Natural killer cell (primary cell): Measurements from ENCODE around the gene MAP3K9. TPM values are rescaled to one million over a fixed set of nuclear protein-coding genes. Genes with fewer than 3 reads are reported as not detected.
"Not testable (repeated sequence)": the region's sequence is repeated elsewhere in the genome, so short reads cannot be mapped to it uniquely, and the experiment has no call there.

ENCODE experiments used
- ATAC-seq, 3 donors: fragments of 150-1000 bp in 2 of 3; fragments of 200-7000 bp in 1 of 3; cut with Tn5 transposase; 1 replicate in 1 of 3; 2 replicates in 2 of 3; pipeline ENCODE4 v1.10.0; 2021; ENCODE audit warnings: mild to moderate bottlenecking in 2 of 3, moderate library complexity in 2 of 3
- DNase-seq, 2 donors: peaks; one replicate each; pipeline versions ENCODE4 v3.0.0 to v3.0.0-alpha.2; 2013 to 2021; ENCODE audit warnings: mixed read lengths in 1 of 2
- H3K27ac ChIP-seq: one replicate; pipeline ENCODE4 v1.5.1; 2013; ENCODE audit warnings: mild to moderate bottlenecking, low read length
- H3K27me3 ChIP-seq: one replicate; pipeline ENCODE4 v1.6.1; 2013; ENCODE audit warnings: low read length; ENCODE audit not compliant: control insufficient read depth, insufficient read depth
- H3K36me3 ChIP-seq: one replicate; pipeline ENCODE4 v1.6.1; 2013; ENCODE audit warnings: low read length; ENCODE audit not compliant: control insufficient read depth, insufficient read depth
- H3K4me1 ChIP-seq: one replicate; pipeline ENCODE4 v1.6.1; 2013; ENCODE audit warnings: low read length; ENCODE audit not compliant: control insufficient read depth, insufficient read depth
- H3K4me3 ChIP-seq: one replicate; pipeline ENCODE4 v1.5.1; 2013; ENCODE audit warnings: low read length
- H3K9me3 ChIP-seq: one replicate; pipeline ENCODE4 v1.6.1; 2013; ENCODE audit warnings: low read length; ENCODE audit not compliant: control insufficient read depth, insufficient read depth
- H3K27ac Mint-ChIP-seq, 2 donors: one replicate each; pipeline ENCODE4 v1.8.0; 2022; ENCODE audit warnings: mild to moderate bottlenecking in 2 of 2, mixed read lengths in 2 of 2, moderate library complexity in 1 of 2
- H3K27me3 Mint-ChIP-seq, 2 donors: one replicate each; pipeline ENCODE4 v1.8.0; 2022; ENCODE audit warnings: low read depth in 2 of 2, mixed read lengths in 2 of 2
- H3K36me3 Mint-ChIP-seq: one replicate; pipeline ENCODE4 v1.8.0; 2022; ENCODE audit warnings: mixed read lengths
- H3K4me1 Mint-ChIP-seq, 2 donors: one replicate each; pipeline ENCODE4 v1.8.0; 2022; ENCODE audit warnings: mixed read lengths in 2 of 2
- H3K4me3 Mint-ChIP-seq: one replicate; pipeline ENCODE4 v1.8.0; 2022; ENCODE audit warnings: mild to moderate bottlenecking, moderate library complexity, mixed read lengths
- H3K9me3 Mint-ChIP-seq, 2 donors: one replicate each; pipeline ENCODE4 v1.8.0; 2022; ENCODE audit warnings: mixed read lengths in 2 of 2
- WGBS: methylation state at CpG from one replicate; pipeline ENCODE4 v1.1.7; 2013; ENCODE audit warnings: missing lambda C conversion rate; ENCODE audit not compliant: insufficient coverage; 5-methylcytosine and 5-hydroxymethylcytosine counted together
- intact Hi-C: fragments of 100-400 bp; cut with micrococcal nuclease; formaldehyde crosslinking; loops from one replicate; pipeline ENCODE4 v1.14.2; 2022
- total RNA-seq, 4 donors: library from RNA; stranded (reverse); fragments of 120-200 nt in 1 of 4; gene quantifications; one replicate each; pipeline versions ENCODE4 v1.2.3 to v1.2.4, GENCODE V29; 2013 to 2022
- TF ChIP-seq, protein P1 (sequence below): fragments of 200-600 bp; IDR thresholded peaks from one replicate; pipeline ENCODE4 v1.8.0; 2022; ENCODE audit warnings: antibody characterized with exemption

MAP3K9 gene
- total RNA-seq, 3 donors from 2014 or later (not counting 1 experiment from before 2014, with no cell fraction given) = 3.6 to 7.9 (median 3.8) TPM

DNA sequence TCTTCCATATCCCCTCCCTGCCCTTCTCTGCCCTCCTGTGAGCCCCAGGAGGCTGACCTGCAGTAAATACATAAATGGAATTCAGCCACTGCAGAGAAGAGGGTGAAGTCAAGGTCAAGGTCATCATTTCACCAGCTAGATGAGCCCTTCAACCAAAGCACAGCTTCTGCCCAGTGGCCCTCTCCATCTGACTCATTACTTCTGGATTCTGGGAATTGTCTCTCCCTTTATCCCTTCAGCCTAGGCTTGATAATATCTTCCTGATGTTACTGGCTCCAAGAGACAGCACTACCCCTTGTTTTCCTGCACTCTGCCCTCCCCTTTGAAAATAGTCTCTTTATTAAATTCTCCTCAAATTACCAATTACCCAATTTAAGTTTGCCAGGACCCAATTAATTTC is 103.1 kb downstream of the MAP3K9 start:
- TF ChIP-seq, protein P1, sequence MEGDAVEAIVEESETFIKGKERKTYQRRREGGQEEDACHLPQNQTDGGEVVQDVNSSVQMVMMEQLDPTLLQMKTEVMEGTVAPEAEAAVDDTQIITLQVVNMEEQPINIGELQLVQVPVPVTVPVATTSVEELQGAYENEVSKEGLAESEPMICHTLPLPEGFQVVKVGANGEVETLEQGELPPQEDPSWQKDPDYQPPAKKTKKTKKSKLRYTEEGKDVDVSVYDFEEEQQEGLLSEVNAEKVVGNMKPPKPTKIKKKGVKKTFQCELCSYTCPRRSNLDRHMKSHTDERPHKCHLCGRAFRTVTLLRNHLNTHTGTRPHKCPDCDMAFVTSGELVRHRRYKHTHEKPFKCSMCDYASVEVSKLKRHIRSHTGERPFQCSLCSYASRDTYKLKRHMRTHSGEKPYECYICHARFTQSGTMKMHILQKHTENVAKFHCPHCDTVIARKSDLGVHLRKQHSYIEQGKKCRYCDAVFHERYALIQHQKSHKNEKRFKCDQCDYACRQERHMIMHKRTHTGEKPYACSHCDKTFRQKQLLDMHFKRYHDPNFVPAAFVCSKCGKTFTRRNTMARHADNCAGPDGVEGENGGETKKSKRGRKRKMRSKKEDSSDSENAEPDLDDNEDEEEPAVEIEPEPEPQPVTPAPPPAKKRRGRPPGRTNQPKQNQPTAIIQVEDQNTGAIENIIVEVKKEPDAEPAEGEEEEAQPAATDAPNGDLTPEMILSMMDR = no peak
- Mint-ChIP-seq H3K4me3 (no peak overlapping the region), H3K9me3 (no peaks in the 10 kb centered on the region), H3K27ac (no peak overlapping the region), H3K36me3 (no peaks in the 10 kb centered on the region), H3K4me1 (no peaks in the 10 kb centered on the region), H3K27me3 (peaks cover 5 to 21% of the 10 kb centered on the region in 2 donors)
- ATAC-seq = no peak
- H3K36me3 ChIP-seq = no peaks in the 10 kb centered on the region
- no peak overlapping the region for H3K27ac ChIP-seq
- H3K9me3 ChIP-seq = no peaks in the 10 kb centered on the region
- no peaks in the 10 kb centered on the region for H3K4me1 ChIP-seq
- H3K27me3 ChIP-seq = no peaks in the 10 kb centered on the region
- intact Hi-C loops = no loop called here
- no peak overlapping the region for H3K4me3 ChIP-seq
- no peak for DNase-seq

DNA sequence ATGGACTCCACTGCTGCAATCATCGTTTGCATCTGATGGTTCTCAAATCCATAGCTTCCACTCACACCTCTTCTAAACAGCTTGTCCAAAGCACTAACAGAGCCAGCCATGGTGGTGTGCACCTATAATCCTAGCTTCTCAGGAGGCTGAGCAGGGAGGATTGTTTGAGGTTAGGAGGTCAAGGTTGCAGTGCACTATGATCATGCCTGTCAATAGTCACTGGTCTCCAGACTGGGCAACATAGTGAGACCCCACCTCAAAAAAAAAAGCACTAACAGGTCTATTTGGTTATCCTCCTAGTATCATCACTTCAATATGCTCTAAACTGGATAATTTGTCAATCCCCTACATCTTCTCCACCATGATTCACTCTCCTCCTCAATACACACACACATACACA is 104.4 kb downstream of the MAP3K9 start:
- H3K4me1 ChIP-seq = no peaks in the 10 kb centered on the region
- no peak overlapping the region for H3K27ac ChIP-seq
- Mint-ChIP-seq H3K4me1 (no peaks in the 10 kb centered on the region), H3K27ac (no peak overlapping the region), H3K27me3 (peaks cover 2 to 33% of the 10 kb centered on the region in 2 donors), H3K4me3 (no peak overlapping the region), H3K9me3 (no peaks in the 10 kb centered on the region), H3K36me3 (no peaks in the 10 kb centered on the region)
- H3K9me3 ChIP-seq = no peaks in the 10 kb centered on the region
- H3K36me3 ChIP-seq = no peaks in the 10 kb centered on the region
- no peak overlapping the region for H3K4me3 ChIP-seq
- intact Hi-C loops = no loop called here
- TF ChIP-seq, protein P1 = no peak
- ATAC-seq (no peak), DNase-seq (no peak)
- 89% methylated on average over 1 of the region's 1 CpG for WGBS
- no peaks in the 10 kb centered on the region for H3K27me3 ChIP-seq

DNA sequence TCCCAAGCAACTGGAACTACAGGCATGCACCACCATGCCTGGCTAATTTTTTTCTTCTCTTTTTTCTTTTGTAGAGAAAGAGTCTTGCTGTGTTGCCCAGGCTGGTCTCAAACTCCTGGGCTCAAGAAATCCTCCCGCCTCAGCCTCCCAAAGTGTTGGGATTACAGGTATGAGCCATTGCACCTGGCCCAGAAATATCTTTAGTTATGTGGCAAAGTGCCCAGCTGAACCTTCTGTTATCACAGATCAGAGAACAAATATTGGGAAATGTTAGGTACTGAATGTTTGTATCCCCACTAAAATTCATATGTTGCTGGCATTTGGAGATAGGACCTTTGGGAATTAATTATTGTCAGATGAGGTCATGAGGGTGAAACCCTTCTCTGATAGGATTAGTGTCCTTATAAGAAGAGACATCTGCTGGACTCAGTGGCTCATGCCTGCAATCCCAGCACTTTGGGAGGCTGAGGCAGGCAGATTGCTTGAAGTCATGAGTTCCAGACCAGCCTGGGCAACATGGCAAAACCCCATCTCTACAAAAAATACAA is 105.6 kb downstream of the MAP3K9 start:
- H3K4me1 ChIP-seq, H3K9me3 ChIP-seq, H3K4me1 Mint-ChIP-seq, H3K9me3 Mint-ChIP-seq, H3K27me3 ChIP-seq, intact Hi-C loops, H3K36me3 ChIP-seq, H3K27ac ChIP-seq, H3K27ac Mint-ChIP-seq, H3K4me3 Mint-ChIP-seq, ATAC-seq, DNase-seq, H3K36me3 Mint-ChIP-seq, H3K4me3 ChIP-seq: not testable (repeated sequence)
- 100% methylated on average over 1 of the region's 1 CpG for WGBS
- peaks cover 2 to 36% of the 10 kb centered on the region in 2 donors for H3K27me3 Mint-ChIP-seq

DNA sequence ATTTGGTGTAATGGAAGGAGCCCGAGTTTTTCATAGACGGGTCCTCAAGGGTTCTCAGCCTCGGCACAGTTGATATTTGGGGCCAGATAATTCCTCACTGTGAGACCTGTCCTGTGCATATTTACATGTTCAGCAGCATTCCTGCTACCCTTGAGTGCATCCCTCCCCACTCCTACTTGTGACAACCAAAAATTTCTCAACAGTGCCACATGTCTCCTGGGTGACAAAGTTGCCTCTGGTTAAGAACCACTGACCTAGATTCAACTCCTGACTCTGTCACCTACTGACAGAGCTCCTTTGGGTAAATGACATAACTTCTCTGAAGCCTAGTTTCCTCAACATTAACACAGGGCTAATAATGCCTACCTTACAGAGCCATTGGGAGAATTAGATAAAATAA is 107.2 kb downstream of the MAP3K9 start:
- Mint-ChIP-seq H3K36me3 (no peaks in the 10 kb centered on the region), H3K27ac (no peak overlapping the region), H3K9me3 (no peaks in the 10 kb centered on the region), H3K4me1 (no peaks in the 10 kb centered on the region), H3K27me3 (peaks cover 2 to 43% of the 10 kb centered on the region in 2 donors), H3K4me3 (no peak overlapping the region)
- Histone ChIP-seq H3K27ac (no peak overlapping the region), H3K4me3 (no peak overlapping the region), H3K36me3 (no peaks in the 10 kb centered on the region), H3K4me1 (peaks cover 5% of the 10 kb centered on the region), H3K9me3 (no peaks in the 10 kb centered on the region), H3K27me3 (no peaks in the 10 kb centered on the region)
- DNase-seq = no peak
- 94% methylated on average over 3 of the region's 3 CpGs for WGBS
- ATAC-seq = no peak
- intact Hi-C loops = no loop called here
- TF ChIP-seq, protein P1 = no peak
